ENCODE measurements around the gene TMPRSS5.
"Not testable (repeated sequence)": the region's sequence is repeated elsewhere in the genome, so short reads cannot be mapped to it uniquely, and the experiment has no call there.

Gene TMPRSS5

DNA sequence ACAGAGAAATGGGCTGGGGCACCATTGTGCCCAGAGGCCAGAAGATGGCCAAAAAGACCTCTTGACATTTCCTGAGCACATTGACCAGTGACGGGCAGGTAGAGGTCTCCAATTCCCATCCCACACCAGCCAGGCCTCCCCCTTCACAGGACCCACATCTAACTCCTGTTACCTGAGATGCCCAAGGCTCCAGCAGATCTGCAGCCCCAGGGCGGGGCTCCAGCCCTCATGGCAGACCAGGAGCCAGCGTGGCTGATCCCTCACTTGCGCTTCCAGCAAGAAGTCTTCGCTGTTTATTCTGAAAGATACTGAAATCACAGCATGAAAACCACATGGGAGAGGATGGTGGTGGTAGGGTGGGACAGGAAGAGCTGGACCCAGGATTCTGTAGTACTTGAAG lies 9.0 kb downstream of the TMPRSS5 start:
- no peak for DNase-seq

DNA sequence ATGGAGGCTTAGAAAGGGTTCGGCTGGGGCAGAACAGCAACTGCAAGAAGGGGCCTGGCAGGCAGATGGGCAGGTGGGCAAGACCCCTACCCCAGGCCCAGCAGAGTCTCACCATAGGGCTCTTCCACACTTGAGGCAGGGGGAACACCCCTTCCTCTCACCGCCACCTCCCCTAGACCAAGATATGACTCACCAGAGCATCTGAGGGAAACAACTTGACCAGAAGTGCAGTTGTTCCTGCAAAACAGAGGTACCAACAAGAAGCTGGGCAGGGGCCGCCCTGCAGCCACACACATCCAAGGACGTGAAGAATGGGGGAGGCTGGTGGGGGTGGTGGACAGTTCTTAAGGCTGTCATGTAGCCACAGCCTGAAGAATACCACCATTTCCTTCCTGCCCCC lies 10.9 kb downstream of the TMPRSS5 start:
- DNase-seq, result no peak

DNA sequence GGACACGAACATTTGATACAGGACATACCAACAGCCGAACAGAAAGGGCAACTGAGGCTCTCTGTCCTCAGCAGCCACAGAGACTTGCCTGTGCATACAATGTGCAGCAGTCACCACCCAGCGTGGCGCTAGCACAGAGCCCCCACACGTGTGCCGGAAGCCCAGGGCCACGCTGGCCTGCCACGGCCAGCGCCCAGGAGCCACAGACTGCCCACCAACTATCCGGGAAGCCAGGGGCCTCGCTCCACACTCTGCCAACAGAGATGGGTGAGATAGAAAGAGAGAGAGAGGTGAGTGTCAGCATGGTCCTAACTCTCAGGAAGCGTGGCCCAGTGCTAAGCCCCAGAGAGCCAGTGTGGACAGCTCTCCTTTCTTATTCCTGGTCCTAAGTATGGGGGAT lies 11.7 kb downstream of the TMPRSS5 start:
- no peak for DNase-seq

DNA sequence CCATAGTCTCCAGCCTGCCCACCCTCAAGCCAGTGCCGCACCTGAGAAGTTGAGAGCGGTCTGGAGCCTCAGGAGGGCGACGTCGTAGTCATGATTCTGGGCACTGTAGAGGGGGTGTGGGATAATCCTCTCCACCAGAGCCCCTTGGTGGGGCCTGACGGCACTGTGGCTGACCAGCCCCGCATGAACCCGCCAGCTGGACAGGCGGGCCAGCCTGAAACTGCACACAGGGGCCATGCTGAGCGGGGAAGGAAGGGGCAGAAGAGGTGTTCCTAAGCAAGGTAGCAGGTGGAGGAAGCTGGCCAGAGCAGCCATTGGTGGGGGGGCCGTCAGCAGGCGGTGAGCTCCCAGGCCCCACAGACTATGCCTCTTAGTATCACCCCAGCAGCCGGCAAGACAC lies 13.1 kb downstream of the TMPRSS5 start:
- no peak for DNase-seq

DNA sequence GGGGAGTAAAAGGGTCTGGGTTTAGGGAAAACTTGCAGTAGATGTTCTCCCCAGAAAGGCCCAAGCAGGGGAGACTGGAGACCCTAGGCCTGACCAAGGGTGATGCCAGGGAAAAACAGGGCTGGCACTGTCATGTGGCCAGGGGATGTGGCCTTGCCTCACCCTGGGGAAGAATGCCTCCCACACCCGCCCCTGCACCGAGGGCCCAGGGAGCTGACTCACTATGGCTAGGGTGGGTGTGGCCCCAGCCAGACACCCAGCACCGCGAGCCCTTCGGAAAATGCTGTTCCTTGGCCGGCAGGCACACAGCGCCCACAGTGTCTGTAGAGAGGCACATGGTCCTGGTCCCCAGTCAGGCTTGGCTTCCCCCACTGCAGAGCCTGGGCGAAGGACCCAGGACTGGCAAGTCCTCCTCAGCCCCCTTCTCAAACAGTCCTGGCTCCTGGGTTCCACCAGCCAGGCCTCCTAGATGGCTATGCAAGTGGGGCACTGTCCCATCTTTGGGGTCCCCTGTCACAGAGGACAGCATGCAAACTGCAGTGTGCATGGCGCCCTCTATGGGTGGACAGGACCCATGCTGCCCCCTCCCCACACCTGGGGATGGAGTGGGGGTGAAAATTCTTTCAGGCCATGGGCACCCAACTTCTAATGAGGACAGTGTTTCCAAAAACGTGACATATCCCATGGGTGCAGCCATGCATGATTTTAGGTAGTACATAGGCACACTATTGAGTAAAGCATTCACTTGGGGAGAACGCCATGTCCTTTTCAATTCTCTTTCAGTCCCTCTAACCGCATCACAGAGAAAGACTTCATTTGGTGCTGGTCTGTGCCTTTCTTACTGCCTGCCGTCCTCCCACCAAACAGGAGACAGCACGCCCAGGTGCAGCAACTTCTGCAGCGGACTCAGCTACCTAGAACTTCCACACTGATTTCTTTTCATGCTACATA lies 15.2 kb downstream of the TMPRSS5 start:
- DNase-seq, result peak in 1 of 5 experiments; percentile 29

DNA sequence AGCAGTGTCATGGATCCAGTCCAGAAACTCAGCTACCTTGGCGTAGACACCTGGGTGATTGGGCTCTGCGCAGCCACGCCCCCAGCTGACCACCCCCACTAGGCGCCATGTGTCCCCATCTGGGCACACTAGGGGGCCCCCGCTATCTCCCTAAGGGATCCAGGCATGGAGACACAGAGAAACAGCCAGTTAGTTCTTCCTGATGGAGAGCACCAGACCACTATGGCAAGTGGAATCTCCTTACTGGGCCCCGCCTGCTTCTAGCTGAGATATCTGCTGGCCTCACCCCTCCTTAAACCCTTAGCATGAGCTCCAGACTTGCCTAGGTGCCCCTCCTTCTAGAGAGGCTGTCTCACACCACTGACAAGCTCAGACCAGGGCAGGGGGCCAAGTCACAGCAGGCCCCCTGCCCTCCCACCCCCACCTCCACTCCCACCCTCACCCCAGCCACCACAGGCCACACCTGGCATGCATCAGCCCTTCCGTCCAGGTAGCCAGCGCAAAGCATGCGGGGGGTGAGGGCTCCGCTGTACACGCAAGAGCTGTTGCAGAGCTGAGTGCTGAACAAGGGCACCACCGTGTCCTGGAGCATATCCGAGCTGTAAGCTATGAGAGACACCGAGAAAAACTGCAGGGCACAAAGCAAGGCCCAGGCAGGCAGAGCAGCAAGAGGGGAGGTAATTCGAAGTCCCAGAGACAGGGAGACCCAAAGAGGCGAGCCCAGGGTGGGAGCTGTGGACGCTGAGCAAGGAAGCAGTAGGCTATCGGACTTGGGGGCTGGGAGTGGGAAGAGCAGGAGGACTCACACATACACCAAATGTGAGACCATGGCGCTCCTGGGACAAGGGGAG lies 16.1 kb downstream of the TMPRSS5 start:
- no peak for DNase-seq

DNA sequence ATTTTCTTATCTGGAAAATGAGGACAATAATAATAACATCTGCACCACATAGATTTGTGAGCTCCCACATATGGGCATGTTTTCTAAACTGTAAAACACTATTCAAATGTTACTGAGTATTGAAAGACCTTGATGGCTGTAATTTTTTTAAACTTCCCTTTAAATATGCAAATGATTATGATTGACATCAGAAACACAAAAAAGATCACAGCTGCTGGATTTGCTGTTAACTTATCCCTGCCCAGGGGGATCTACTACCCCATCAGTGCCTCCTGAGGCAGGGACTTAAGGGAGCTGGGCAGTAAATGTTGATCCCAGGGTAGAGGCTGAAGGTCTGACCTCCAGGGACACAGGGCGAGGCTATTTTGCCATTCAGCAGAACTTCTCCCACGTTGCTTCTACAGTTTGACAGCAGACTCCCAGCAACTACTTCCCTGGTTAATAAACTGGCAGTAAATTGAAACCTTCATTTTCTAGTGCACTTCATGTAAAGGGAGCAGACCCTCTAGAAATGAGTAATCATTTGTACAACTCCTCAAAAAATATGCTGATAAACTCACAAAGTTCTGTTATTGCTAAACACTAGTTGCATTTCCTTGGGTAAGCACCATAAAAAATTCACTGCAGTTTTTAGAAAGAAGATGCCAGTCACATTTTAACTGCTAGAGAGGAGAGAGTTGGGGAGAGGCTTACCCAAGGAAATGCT lies 20.3 kb downstream of the TMPRSS5 start:
- DNase-seq, result peak in 1 of 5 experiments; percentile 65

DNA sequence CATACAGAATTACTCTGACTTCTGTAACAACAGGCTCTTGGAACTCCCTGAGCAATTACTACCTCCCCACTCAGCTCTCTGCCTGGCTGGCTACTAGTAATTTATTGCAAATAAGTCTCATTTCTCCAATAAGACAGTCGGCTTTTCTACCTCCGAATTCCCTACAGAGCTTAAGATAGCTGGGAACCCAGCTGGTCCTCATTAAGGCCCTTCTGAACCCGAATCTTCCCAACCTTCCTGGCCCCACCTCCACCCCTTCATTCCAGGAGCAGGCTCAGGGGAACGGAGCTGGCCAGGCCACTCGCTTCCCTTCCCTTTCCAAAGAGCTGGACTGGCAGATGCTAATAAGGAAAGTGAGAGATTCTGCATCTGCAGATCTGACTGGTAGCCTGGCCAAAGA lies 21.6 kb downstream of the TMPRSS5 start:
- DNase-seq, result no peak

DNA sequence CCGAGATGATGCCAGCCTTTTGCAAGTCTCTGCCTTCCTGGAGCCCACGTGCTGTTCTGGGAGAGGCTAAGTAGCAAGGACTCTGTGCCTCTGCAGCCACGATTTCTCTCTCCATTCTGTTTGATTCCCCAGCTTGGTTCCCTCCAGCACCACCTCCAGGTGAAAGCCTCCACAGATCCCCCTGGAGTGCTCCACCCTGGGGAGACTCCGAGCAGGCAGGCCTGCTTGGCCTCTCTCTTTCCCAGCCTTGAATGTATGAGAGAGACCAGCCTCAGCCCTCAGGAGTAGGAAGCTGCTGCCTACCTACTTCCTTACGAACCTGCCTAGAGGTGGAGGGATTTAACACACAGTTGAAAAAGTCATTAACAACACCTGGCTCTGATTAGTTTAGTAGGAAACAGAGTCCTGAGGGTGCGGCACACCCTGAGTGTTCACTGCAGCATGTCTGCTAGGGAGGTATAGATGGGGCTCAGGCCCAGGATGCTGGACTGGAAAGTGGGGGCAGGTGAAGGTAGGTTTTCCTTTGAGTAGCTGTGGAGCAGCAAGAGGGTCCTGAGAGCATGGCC lies 22.5 kb downstream of the TMPRSS5 start:
- DNase-seq, result no peak

DNA sequence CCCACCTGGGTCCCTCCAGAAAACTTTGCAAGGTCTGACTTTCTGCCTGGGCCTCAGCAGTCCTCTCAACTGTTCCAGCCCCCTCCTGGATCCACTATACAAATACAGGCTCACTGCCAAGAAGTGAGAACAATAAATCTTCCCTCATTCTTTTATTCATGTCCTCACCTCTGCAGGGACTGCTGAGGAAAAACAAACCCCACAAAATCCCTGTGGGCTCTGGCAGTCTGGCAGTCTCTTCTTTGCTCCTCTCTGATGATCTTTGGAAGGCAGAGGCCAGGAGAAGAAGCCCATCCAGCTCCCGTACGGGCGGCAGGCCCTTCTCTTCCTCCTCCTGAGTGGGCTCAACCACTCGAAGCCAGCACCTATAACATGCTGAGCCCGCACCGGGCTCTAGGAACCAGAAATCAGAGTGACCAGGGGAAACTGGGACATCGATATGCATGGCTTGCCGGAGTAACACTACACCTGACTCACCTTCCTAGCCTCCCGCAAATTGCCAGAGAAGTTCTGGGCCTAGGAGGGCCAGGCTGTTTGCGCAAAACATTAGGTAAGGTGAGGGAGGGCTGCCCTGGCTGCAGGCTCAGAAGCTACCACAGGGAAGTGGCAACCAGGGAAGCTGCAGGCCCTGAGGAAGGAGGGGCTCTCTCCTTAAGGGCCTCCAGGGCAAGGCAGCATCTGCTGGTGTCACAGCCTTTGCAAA lies 24.2 kb downstream of the TMPRSS5 start:
- no peak for DNase-seq

DNA sequence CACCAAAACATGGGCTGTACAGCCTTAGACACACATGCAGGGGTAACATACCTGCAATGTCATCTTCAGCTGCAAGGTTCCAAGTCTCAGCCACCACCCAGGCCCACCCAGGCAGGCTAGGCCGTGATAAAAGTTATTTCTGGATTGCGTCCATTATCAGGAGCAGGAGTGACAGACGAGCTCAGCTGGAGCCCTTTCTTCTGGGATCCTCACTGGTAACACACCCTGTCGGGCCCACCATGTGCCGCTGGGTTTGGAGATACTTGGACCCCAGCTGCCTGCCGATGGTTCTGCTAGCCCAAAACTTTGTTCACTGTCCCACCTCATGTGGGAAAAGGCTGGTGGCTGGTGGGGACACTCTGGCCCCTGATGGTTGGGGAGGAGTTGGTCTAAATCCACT lies 24.8 kb downstream of the TMPRSS5 start:
- no peak for DNase-seq

DNA sequence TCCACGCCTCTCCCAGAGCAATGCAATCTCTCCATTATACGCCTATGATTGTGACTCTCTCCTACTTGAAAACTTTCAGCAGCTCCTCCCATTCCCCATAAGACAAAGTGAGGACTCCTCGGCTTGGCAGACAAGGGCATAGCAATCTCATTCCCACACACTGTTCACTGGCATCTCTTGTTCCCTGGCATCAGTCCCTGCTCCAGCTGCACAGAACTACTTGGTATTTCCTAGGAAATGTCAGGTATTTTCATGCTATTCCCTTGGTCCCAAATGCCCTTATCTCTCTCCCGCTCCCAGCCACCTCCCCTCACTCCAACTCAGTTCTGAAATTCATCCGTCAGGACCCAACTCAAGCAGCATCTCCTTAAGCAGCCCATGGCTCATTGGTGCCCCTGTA lies 28.4 kb downstream of the TMPRSS5 start:
- no peak for DNase-seq

DNA sequence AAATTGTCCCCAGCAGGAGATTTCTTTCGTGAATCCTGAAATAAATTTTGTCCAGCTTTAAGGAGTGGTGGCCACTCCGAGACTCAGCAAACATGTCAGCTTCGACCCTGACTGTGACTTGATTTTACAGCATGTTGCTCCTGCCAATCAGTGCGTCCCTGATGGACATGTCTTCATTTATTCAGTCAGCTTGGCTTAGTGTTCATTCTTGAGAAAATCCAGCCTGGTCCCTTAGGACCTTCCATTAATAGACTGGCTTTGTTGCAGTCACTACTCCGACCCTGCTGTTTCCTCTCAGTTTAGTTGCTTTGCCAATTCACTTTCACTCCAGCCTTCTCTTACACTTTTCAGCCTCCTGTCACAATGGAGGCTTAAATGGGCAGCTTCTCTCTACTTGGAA lies 30.5 kb downstream of the TMPRSS5 start:
- DNase-seq, result no peak

DNA sequence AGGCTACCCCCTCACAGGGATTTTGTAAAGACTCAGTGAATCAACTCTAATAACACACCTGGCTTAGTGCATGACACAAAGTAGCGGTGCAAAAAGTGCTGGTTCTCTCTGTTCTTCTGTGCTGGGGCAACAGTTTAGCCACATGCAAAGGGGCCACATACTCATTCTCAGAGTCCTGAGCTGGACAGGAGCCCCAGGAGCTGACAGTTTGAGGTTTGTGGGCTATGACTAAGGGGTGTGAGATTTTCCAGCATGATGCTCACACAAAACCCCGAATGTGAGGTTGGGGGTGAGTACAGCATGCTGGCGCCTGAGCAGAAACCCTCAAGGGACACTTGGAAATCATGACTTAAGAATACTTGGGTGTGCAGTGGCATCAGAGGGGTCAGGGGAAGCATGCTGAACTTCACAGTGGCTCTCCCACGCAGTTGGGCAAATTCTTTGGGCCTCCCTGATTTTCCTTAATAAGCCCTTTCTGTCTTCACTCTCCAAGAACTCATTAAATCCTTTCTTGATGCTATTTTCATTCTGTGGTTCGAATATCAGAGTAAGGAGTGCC lies 31.0 kb downstream of the TMPRSS5 start:
- peak in 1 of 5 experiments; percentile 64 for DNase-seq

DNA sequence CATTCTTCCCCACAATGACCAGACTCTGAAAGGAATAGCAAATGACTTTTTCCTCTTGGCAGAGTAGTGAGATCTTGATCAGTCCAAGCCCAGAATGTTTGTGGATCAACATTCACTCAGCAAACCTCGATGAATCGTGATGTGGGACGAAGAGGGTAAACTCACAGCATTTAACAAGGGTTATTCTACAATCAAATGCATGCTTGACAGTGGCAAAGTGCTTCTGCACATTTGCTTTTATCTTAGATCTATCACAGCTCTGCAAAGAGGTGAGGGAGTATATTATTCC lies 31.8 kb downstream of the TMPRSS5 start:
- no peak for DNase-seq

DNA sequence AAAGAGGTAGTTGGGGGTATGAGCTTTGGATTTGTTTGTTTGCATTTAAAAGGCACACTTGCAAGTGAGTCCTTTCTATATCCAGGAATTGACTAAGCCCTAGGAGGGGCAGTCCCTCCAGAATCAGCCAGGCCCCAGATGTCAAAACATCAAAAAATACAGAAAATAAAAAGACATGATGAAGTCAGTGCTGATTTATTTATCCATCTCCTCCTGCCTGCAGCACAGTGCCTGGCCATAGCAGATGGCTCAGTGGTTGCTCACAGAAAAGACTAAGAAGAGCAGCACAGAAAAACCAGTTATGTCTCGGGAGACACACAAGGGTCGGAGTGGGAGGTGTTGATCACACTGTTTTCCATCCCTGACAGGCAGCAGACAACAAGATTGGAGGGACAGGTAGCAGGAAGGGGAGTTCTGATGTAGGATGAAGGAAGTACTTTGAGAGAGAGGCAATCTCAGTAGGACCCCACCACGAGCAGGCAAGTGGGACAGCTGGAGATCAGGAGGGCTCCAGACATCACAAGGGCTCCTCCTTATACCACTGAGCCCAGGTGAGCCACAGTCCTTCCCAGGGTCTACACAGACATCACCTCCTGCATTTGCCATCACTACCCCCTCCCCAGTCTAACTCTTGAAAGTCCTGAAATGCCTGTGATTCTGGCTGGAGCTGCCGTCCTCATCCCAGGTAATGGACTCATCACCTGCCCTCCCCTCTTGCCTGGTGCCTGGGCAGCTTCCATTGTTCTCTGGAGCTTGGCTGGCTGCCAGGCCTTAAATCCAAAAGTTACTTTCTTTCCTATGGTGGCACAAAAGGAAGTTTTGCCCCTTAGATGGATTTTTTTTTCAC lies 32.3 kb downstream of the TMPRSS5 start:
- DNase-seq, result no peak

DNA sequence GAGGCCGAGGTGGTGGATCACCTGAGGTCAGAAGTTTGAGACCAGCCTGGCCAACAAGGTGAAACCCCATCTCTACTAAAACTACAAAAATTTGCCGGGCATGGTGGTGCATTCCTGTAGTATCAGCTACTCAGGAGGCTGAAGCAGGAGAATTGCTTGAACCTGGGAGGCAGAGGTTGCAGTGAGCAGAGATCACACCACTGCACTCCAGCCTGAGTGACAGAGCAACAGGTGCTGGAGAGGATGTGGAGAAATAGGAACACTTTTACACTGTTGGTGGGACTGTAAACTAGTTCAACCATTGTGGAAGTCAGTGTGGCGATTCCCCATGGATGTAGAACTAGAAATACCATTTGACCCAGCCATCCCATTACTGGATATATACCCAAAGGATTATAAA lies 34.2 kb downstream of the TMPRSS5 start:
- not testable (repeated sequence) for DNase-seq

DNA sequence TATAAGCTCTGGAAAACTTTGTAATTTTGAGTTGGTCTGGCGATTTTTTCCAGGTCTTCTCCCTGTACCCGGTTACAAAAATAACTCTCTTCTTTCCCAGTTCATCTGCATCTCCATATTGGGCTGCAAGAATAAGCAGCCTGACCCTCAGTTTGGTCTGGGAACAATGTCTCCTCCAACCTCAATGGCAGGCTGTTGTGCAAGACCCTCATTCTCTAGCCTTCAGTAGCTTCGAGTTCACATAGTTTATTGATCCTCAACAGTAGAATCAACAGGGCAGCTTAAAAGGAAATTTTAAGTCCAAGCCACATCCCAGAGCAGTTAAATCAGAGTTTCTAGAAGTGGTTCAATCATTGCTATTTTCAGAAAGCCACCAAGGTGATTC lies 35.3 kb downstream of the TMPRSS5 start:
- DNase-seq, result no peak

DNA sequence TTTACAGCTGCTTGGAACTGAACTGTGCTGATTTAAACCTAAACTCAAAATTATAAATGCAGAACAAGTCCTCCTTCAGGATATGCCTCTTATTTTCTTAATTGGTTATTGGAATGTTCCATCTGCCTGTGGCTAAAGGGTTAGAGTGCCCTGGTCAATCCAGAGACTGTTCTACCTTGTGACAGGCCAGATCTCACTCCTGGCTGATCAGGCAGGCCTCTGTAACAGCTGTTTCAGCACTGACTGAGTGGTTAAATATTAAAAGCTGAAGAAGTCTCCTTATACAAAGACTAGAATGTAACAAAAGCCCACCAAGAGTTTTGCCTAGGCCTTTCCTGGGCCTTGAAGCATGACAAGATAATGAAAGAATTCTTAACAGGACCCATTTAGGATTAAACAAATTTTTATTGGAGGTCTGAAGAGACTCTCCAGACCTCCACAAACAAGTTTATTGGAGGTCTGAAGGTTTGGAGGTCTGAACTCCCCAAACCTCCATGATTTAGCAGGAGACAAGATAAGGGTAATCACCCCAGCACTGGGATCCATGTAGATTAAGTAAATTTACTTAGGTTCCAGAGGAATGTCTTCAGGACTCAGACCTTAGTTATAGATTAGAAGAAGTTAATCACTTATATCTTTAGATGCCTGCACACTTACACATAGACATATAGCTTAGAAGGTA lies 35.8 kb downstream of the TMPRSS5 start:
- DNase-seq, result no peak

DNA sequence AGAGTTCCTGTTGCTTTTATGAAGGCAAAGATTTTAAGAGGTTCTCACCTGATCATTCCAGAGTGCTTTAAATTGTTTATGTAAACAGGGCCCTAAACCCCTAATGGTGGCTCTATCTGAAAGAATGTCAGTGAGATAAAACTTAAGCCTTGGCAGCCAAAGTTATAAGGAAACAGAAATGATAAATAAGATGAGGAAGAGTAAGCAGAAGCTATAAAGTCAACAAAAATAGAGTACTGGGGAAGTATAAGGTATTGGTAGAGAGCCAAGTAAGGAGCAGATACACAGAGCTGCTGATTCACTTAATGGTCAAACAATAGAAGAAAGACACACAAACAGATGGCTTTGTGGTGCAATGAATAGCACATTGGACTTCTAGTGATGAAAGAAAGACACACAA lies 37.9 kb downstream of the TMPRSS5 start:
- no peak for DNase-seq

Data from T-helper 2 cell (primary cell).